ENCODE measurements around the gene RHEB. TPM values are rescaled to one million over a fixed set of nuclear protein-coding genes. Genes with fewer than 3 reads are reported as not detected.

The RHEB gene
- total and polyA plus RNA-seq, 2 experiments from 2014 or later: 111 to 135 TPM

- Histone ChIP-seq H3K79me2 (no peaks in the 10 kb centered on the region), H3K27me3 (no peaks in the 10 kb centered on the region), H3K9me2 (replicated peaks; ENCODE audit: insufficient read depth) (no peaks in the 10 kb centered on the region), H2AFZ (no peak overlapping the region), H3K4me3 (no peak overlapping the region), H4K20me1 (ENCODE audit: insufficient read depth, poor library complexity, severe bottlenecking) (no peaks in the 10 kb centered on the region), H3K27ac (no peak overlapping the region), H3K36me3 (replicated peaks; ENCODE audit: insufficient read depth, low read depth) (no peaks in the 10 kb centered on the region), H3K4me2 (no peak overlapping the region), H3K4me1 (ENCODE audit: insufficient read depth) (peaks cover 20% of the 10 kb centered on the region), H3K9me3 (ENCODE audit: low read depth) (no peaks in the 10 kb centered on the region)
- DNase-seq (ENCODE audit: low spot score): no peak
- WGBS (ENCODE audit: low lambda C conversion rate, missing lambda C conversion rate): 77% methylated on average over 4 of the region's 4 CpGs
- TF ChIP-seq EZH2phosphoT487 (IDR thresholded peaks at IDR 0.05; ENCODE audit: low read depth, severe bottlenecking, unreplicated experiment): no peak
- TF ChIP-seq CTCF (IDR thresholded peaks at IDR 0.05; ENCODE audit: poor library complexity): no peak
- no peak for TF ChIP-seq EZH2 (IDR thresholded peaks at IDR 0.05; ENCODE audit: borderline replicate concordance)
Measured at GRCh38 chr7:151456782-151457181, 62.9 kb downstream of the RHEB start.

GRCh38 chr7:151456276-151456675 is 63.4 kb downstream of the RHEB start:
- Histone ChIP-seq H3K9me2 (replicated peaks; ENCODE audit: insufficient read depth) (no peaks in the 10 kb centered on the region), H2AFZ (no peak overlapping the region), H3K4me3 (no peak overlapping the region), H3K27me3 (no peaks in the 10 kb centered on the region), H3K79me2 (no peaks in the 10 kb centered on the region), H3K27ac (no peak overlapping the region), H4K20me1 (ENCODE audit: insufficient read depth, poor library complexity, severe bottlenecking) (no peaks in the 10 kb centered on the region), H3K4me1 (ENCODE audit: insufficient read depth) (peaks cover 19% of the 10 kb centered on the region), H3K36me3 (replicated peaks; ENCODE audit: insufficient read depth, low read depth) (no peaks in the 10 kb centered on the region), H3K9me3 (ENCODE audit: low read depth) (no peaks in the 10 kb centered on the region), H3K4me2 (no peak overlapping the region)
- WGBS (ENCODE audit: low lambda C conversion rate, missing lambda C conversion rate): 100% methylated on average over 5 of the region's 5 CpGs
- TF ChIP-seq EZH2 (IDR thresholded peaks at IDR 0.05; ENCODE audit: borderline replicate concordance) (no peak), CTCF (IDR thresholded peaks at IDR 0.05; ENCODE audit: poor library complexity) (no peak), EZH2phosphoT487 (IDR thresholded peaks at IDR 0.05; ENCODE audit: low read depth, severe bottlenecking, unreplicated experiment) (no peak)
- DNase-seq (ENCODE audit: low spot score): no peak

DNA sequence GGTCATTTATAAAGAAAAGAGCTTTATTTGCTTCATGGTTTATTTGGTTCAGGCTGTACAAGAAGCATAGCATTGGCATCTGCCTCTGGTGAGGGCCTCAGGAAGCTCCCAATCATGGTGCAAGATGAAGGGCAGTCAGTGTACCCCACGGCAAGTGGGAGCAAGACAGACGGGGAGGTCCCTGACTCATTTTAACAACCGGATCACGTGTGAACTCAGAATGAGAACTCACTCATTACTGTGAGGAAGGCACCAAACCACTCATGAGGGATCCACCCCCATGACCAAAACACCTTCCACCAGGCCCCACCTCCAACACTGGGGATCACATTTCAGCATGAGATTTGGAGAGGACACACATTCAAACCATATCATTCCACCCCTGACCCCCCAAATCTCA is 64.0 kb downstream of the RHEB start:
- H3K27me3 ChIP-seq: no peaks in the 10 kb centered on the region
- H4K20me1 ChIP-seq (ENCODE audit: insufficient read depth, poor library complexity, severe bottlenecking): no peaks in the 10 kb centered on the region
- TF ChIP-seq EZH2 (IDR thresholded peaks at IDR 0.05; ENCODE audit: borderline replicate concordance): no peak
- no peak for TF ChIP-seq EZH2phosphoT487 (IDR thresholded peaks at IDR 0.05; ENCODE audit: low read depth, severe bottlenecking, unreplicated experiment)
- no peak for TF ChIP-seq CTCF (IDR thresholded peaks at IDR 0.05; ENCODE audit: poor library complexity)
- peaks cover 13% of the 10 kb centered on the region for H3K4me1 ChIP-seq (ENCODE audit: insufficient read depth)
- no peak overlapping the region for H3K27ac ChIP-seq
- no peaks in the 10 kb centered on the region for H3K79me2 ChIP-seq
- no peak overlapping the region for H3K4me3 ChIP-seq
- H2AFZ ChIP-seq: no peak overlapping the region
- no peak overlapping the region for H3K4me2 ChIP-seq
- DNase-seq (ENCODE audit: low spot score): no peak
- 92% methylated on average over 4 of the region's 4 CpGs for WGBS (ENCODE audit: low lambda C conversion rate, missing lambda C conversion rate)
- no peaks in the 10 kb centered on the region for H3K36me3 ChIP-seq (replicated peaks; ENCODE audit: insufficient read depth, low read depth)
- H3K9me2 ChIP-seq (replicated peaks; ENCODE audit: insufficient read depth): no peaks in the 10 kb centered on the region
- no peaks in the 10 kb centered on the region for H3K9me3 ChIP-seq (ENCODE audit: low read depth)

Data from hepatocyte (in vitro differentiated cells).